HepG2 (cell line): ENCODE data around the gene MACROD2. TPM values are rescaled to one million over a fixed set of nuclear protein-coding genes. Genes with fewer than 3 reads are reported as not detected.

Experiments
- ATAC-seq: fragments of 200-7000 bp; cut with Tn5 transposase; 3 replicates; pipeline ENCODE4 v1.9.1; 2020; ENCODE audit warnings: mild to moderate bottlenecking, moderate library complexity
- BruUV-seq: library from RNA; stranded (reverse); fragments of 400-500 nt; replicated peaks from 2 replicates; lab custom pipeline; 2021; lab: Mats Ljungman, UMichigan
- CTCF ChIA-PET: fragments of 300-600 bp; formaldehyde crosslinking; extraction: SDS; loops from one replicate; lab custom pipeline; 2021; ENCODE audit warnings: low total read pairs, inconsistent platforms, low intra/inter-chr PET ratio; lab: Yijun Ruan, JAX
- POLR2A ChIA-PET: fragments of 350-600 bp; sonication (Branson Sonifier 250); formaldehyde crosslinking; loops from one replicate; lab custom pipeline; 2020; ENCODE audit warnings: antibody characterized with exemption, inconsistent platforms; lab: Yijun Ruan, JAX
- DNase-seq: peaks from one replicate; pipeline ENCODE4 v3.0.0-alpha.2; 2015; ENCODE audit warnings: low spot score
- FAIRE-seq: peaks from 3 replicates; lab custom pipeline; 2011; peaks lifted over from hg19 to GRCh38; lab: Jason Lieb, UNC
- H2AFZ ChIP-seq: one replicate; pipeline ENCODE4 v1.6.1; 2011; ENCODE audit warnings: low read length, inconsistent platforms
- H3K27ac ChIP-seq: fragments of 300-600 bp; 3 replicates; pipeline ENCODE4 v1.8.0; 2011; ENCODE audit warnings: mixed run types, mild to moderate bottlenecking, mixed read lengths, low read length, inconsistent platforms; ENCODE audit not compliant: insufficient read depth; ENCODE audit errors: extremely low read length
- H3K27me3 ChIP-seq, 2 experiments: fragments of 200-600 bp in 1 of 2; 2 replicates in 1 of 2; 3 replicates in 1 of 2; pipeline versions ENCODE4 v1.6.0 to v1.8.0; 2011; ENCODE audit warnings: low read length in 2 of 2, mild to moderate bottlenecking in 2 of 2, moderate library complexity in 2 of 2, inconsistent platforms in 1 of 2; ENCODE audit not compliant: insufficient read depth in 2 of 2, control insufficient read depth in 1 of 2
- H3K36me3 ChIP-seq, 2 experiments: fragments of 200-600 bp in 1 of 2; replicated peaks in 1 of 2; 2 replicates in 1 of 2; 3 replicates in 1 of 2; pipeline versions ENCODE4 v1.5.1 to v1.8.0; 2011; ENCODE audit warnings: low read length in 2 of 2, inconsistent platforms in 1 of 2; ENCODE audit not compliant: insufficient read depth in 2 of 2, control insufficient read depth in 1 of 2
- H3K4me1 ChIP-seq: 2 replicates; pipeline ENCODE4 v1.5.1; 2012; ENCODE audit warnings: low read length, inconsistent platforms; ENCODE audit not compliant: insufficient read depth
- H3K4me2 ChIP-seq: 2 replicates; pipeline ENCODE4 v1.6.0; 2011; ENCODE audit warnings: low read depth, low read length, inconsistent platforms
- H3K4me3 ChIP-seq, 3 experiments: fragments of 200-600 bp in 1 of 3; sonication (generic), shearing (Covaris generic) in 1 of 3; replicated peaks in 1 of 3; 2 replicates each; pipeline ENCODE4 v1.5.1; 2011 to 2016; ENCODE audit warnings: low read length in 3 of 3, inconsistent platforms in 2 of 3, low read depth in 2 of 3, mild to moderate bottlenecking in 2 of 3, control low read depth in 1 of 3, mixed read lengths in 1 of 3; ENCODE audit not compliant: insufficient read depth in 1 of 3
- H3K79me2 ChIP-seq: one replicate; pipeline ENCODE4 v1.6.1; 2011; ENCODE audit warnings: low read length, inconsistent platforms; ENCODE audit not compliant: insufficient read depth
- H3K9ac ChIP-seq: 2 replicates; pipeline ENCODE4 v1.6.0; 2011; ENCODE audit warnings: mild to moderate bottlenecking, low read depth, low read length, inconsistent platforms; ENCODE audit not compliant: insufficient read depth
- H3K9me3 ChIP-seq: 2 replicates; pipeline ENCODE4 v1.5.1; 2012; ENCODE audit warnings: mild to moderate bottlenecking, low read length
- H4K20me1 ChIP-seq: 2 replicates; pipeline ENCODE4 v1.6.0; 2011; ENCODE audit warnings: inconsistent platforms, mild to moderate bottlenecking, low read length, moderate library complexity; ENCODE audit not compliant: insufficient read depth
- CCDC6 ChIP-seq: sonication (generic); formaldehyde crosslinking; IDR thresholded peaks from 2 replicates; pipeline ENCODE4 v1.8.1; 2022; ENCODE audit warnings: mild to moderate bottlenecking, missing genetic modification reagents, moderate library complexity
- CEBPB ChIP-seq: IDR thresholded peaks from 2 replicates; pipeline ENCODE4 v1.6.1; 2011; ENCODE audit warnings: low read depth, low read length, improper control_type of control experiment, borderline replicate concordance
- MATR3 ChIP-seq: sonication (generic); formaldehyde crosslinking; IDR thresholded peaks from 2 replicates; pipeline ENCODE4 v1.4.0; 2020; ENCODE audit warnings: missing genetic modification reagents
- MLLT10 ChIP-seq: sonication (generic); formaldehyde crosslinking; IDR thresholded peaks from 2 replicates; pipeline ENCODE4 v1.4.0; 2020; ENCODE audit warnings: missing genetic modification reagents
- NR2F1 ChIP-seq, 2 experiments: fragments of 450-650 bp in 1 of 2; formaldehyde crosslinking in 1 of 2; IDR thresholded peaks; 2 replicates each; pipeline versions ENCODE4 v1.5.0 to v1.6.1; 2016 to 2020; ENCODE audit warnings: mild to moderate bottlenecking in 1 of 2, missing compliant biosample characterization in 1 of 2, missing genetic modification reagents in 1 of 2, moderate library complexity in 1 of 2
- ZNF639 ChIP-seq: conservative IDR thresholded peaks from 2 replicates; pipeline ENCODE4 v1.6.1; 2018; ENCODE audit warnings: missing genetic modification reagents
- WGBS: methylation state at CpG from one replicate; pipeline ENCODE4 v1.1.6; 2017; ENCODE audit warnings: low lambda C conversion rate; 5-methylcytosine and 5-hydroxymethylcytosine counted together
- in situ Hi-C: cut with HindIII; loops from 2 replicates; pipeline ENCODE4 v1.10.0; 2017; ENCODE audit warnings: low pct_unique_long_range_greater_than_20kb; ENCODE audit not compliant: extremely low pct_ligation_motif_present
- intact Hi-C: fragments of 100-400 bp; cut with micrococcal nuclease; formaldehyde crosslinking; loops from one replicate; pipeline ENCODE4 v1.10.0; 2022; ENCODE audit not compliant: unreplicated experiment
- polyA plus RNA-seq, 8 experiments: library from polyadenylated mRNA; depleted of rRNA in 3 of 8; stranded (reverse) in 7 of 8; unstranded in 1 of 8; fragments of >200 nt; fragmentation: Illumina TruSeq in 4 of 8; extraction: Trizol in 4 of 8; gene quantifications; 2 replicates each; pipeline versions ENCODE4 v1.2.1 to v1.2.3, GENCODE V29; 2011 to 2016; ENCODE audit warnings: low read depth in 4 of 8, missing spikeins in 1 of 8, mixed read lengths in 1 of 8; ENCODE audit not compliant: insufficient read depth in 1 of 8
- total RNA-seq, 5 experiments: library from RNA; depleted of rRNA; stranded (reverse); fragments of >200 nt; fragmentation: Illumina TruSeq; extraction: Trizol; gene quantifications; 2 replicates each; pipeline ENCODE4 v1.2.3, GENCODE V29; 2016; ENCODE audit warnings: low read depth in 1 of 5

Gene MACROD2
- total and polyA plus RNA-seq, 2 of the 13 experiments (the other 11 are each of a cell fraction or from before 2014, with no cell fraction given), result 0.13 to 0.51 TPM

DNA sequence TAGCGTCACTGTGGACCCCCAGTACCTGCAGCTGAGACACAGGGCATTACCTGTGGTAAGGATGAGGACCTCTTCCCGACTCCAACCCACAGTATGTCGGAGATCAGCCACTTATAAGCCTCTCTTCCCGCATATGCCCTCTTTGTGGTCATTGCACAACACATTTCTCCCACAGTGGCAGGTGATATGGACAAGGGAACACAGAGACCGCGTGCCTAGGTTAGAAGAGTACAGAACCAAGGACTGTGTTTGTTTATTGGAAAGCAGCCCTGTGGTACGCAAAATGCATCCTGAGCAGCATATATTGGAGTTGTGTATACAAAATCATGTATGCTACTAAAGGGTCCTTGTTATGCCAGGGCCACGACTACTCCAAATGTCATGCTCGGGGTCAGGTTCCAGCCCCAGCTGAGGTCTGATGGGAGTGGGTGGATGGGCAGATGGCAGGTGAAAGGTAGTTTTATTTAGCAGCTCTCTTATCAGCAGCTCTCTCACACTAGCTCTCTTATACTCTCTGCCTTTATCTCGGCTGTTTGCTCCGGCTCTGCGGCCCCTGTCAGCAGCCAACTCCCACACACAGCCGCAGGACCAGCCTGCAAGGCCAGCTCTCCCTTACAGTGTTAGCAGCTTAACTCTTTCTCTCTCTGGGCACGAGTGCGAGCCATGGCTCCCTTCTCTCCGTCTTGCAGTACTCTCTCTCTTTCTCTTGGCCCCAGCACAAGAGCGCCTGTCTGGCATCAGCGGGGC lies 2009.0 kb downstream of the MACROD2 start:
- Histone ChIP-seq H3K9ac (no peak overlapping the region), H2AFZ (no peak overlapping the region), H3K36me3 (no peaks in the 10 kb centered on the region), H3K4me3 (no peak overlapping the region), H3K27me3 (no peaks in the 10 kb centered on the region), H3K4me1 (no peaks in the 10 kb centered on the region), H3K27ac (no peak overlapping the region), H3K4me2 (no peak overlapping the region), H3K79me2 (no peaks in the 10 kb centered on the region), H3K9me3 (peaks cover 69% of the 10 kb centered on the region), H4K20me1 (no peaks in the 10 kb centered on the region)
- no TSS peak for BruUV-seq
- DNase-seq, result no peak
- no peak for FAIRE-seq
- intact Hi-C loops (no loop called here), in situ Hi-C loops (no loop called here)
- POLR2A ChIA-PET, result no interaction called here
- TF ChIP-seq CEBPB, result peak; percentile 56; the same call in 1 of the 2 replicates
- TF ChIP-seq NR2F1 (CRISPR knock-in tag; IDR thresholded peaks at IDR 0.05), result no peak
- WGBS, result 31% methylated on average over 17 of the region's 18 CpGs
- ATAC-seq, result no peak; the same call in 1 of the 3 replicates
- CTCF ChIA-PET, result no interaction called here

- FAIRE-seq, result no peak
- no peak for TF ChIP-seq MLLT10 (CRISPR knock-in tag)
- TF ChIP-seq CCDC6 (CRISPR knock-in tag), result no peak
- TF ChIP-seq MATR3 (CRISPR knock-in tag), result no peak
- no peak for TF ChIP-seq ZNF639 (CRISPR knock-in tag)
- TF ChIP-seq, all 625 proteins: peak for 0
- Histone ChIP-seq H3K27me3 (no peaks in the 10 kb centered on the region), H3K4me2 (no peak overlapping the region), H3K79me2 (no peaks in the 10 kb centered on the region), H3K4me3 (no peak overlapping the region), H4K20me1 (no peaks in the 10 kb centered on the region), H3K4me1 (no peaks in the 10 kb centered on the region), H3K9me3 (peaks cover 59% of the 10 kb centered on the region), H3K36me3 (no peaks in the 10 kb centered on the region), H2AFZ (no peak overlapping the region), H3K9ac (no peak overlapping the region), H3K27ac (no peak overlapping the region)
- DNase-seq, result no peak
- ChIA-PET CTCF (no interaction called here), POLR2A (no interaction called here)
- BruUV-seq, result no TSS peak
- no peak for ATAC-seq
- in situ Hi-C loops, result no loop called here
- intact Hi-C loops, result no loop called here
- 50% methylated on average over 9 of the region's 9 CpGs for WGBS
Measured at GRCh38 chr20:16005021-16005914, 2010.0 kb downstream of the MACROD2 start.
